Measurements from ENCODE around the gene ALG10.
"Not testable (repeated sequence)": the region's sequence is repeated elsewhere in the genome, so short reads cannot be mapped to it uniquely, and the experiment has no call there.

The ALG10 gene

DNA sequence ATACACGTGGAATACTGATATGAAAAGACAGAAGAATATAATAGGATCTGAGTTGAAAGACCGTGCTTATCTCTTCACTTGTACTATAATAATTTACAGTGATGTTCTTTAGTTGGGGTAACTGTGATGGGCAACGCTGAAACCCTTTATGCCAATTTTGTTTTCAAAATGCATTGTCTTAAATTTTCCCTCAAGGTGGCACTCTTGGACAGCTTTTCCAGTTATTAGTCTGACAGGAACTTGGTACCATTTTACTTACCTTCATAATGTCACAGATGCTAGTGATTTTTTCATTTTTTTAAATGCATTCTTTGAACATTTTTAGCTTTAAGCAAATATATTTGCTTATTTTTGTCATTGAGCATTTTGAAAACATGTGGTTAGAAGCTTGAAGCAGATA, 16.1 kb downstream of the ALG10 start:
- not testable (repeated sequence) for H3K9ac ChIP-seq (ENCODE audit: low read depth, low read length, poor library complexity); H3K9me3 ChIP-seq (replicated peaks in 1 of 2; ENCODE audit: control insufficient read depth in 2 of 2, insufficient read depth in 1 of 2, low read depth in 1 of 2, low read length in 2 of 2); H4K8ac ChIP-seq (ENCODE audit: low read depth, low read length); H2AK5ac ChIP-seq (ENCODE audit: low read depth, low read length); H3K36me3 ChIP-seq (replicated peaks in 1 of 2; ENCODE audit: control insufficient read depth in 2 of 2, insufficient read depth in 2 of 2, low read length in 2 of 2); H3K4me1 ChIP-seq (ENCODE audit: control insufficient read depth in 2 of 2, insufficient read depth in 1 of 2, low read depth in 1 of 2, low read length in 2 of 2); H3K14ac ChIP-seq (ENCODE audit: low read length); H2BK5ac ChIP-seq (ENCODE audit: low read length); H2BK15ac ChIP-seq (ENCODE audit: low read length); H2BK120ac ChIP-seq (ENCODE audit: low read depth, low read length); H3K4me2 ChIP-seq (ENCODE audit: insufficient read depth, low read length, poor library complexity, severe bottlenecking); H4K91ac ChIP-seq (ENCODE audit: low read depth, low read length, poor library complexity); H3K27ac ChIP-seq (replicated peaks; ENCODE audit: low read length); H3K18ac ChIP-seq (ENCODE audit: low read length); H3K4me3 ChIP-seq (ENCODE audit: low read length in 2 of 2); H2AFZ ChIP-seq (ENCODE audit: low read length); H3K4ac ChIP-seq (ENCODE audit: low read length); H2BK12ac ChIP-seq (ENCODE audit: low read length); H3K27me3 ChIP-seq (ENCODE audit: control insufficient read depth in 3 of 3, insufficient read depth in 3 of 3, low read depth in 1 of 3, low read length in 3 of 3); DNase-seq (ENCODE audit: low spot score); H3K23ac ChIP-seq (ENCODE audit: low read depth, low read length, poor library complexity); H3K79me1 ChIP-seq (ENCODE audit: low read depth, low read length)
- no CpG with 5 or more reads among the region's 3 CpGs for WGBS, 2 donors (ENCODE audit: extremely low coverage in 2 of 2, insufficient read length in 2 of 2, insufficient replicate concordance in 1 of 2)

DNA sequence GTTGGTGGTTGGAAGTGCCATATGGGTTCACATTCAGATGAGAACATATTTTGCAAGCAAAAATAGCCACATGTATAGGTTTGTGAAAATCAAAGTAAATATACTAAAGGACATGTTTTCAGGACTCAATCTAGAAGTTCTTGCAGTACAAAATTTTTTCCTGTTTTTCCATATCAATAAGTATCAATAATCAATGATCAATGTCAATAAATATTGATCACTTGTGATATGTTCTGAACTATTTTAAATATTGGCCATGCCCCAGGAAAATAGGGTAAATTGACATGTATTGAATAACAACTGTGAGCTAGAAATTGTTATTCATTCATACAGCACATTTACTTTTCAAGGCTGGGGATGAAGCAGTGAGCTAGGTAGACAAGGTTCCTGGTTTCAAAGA, 24.3 kb downstream of the ALG10 start:
- Histone ChIP-seq H3K9me3 (replicated peaks in 1 of 2; ENCODE audit: control insufficient read depth in 2 of 2, insufficient read depth in 1 of 2, low read depth in 1 of 2, low read length in 2 of 2) (peaks cover 0 to 6% of the 10 kb centered on the region in 2 donors), H2BK15ac (ENCODE audit: low read length) (no peak overlapping the region), H2BK120ac (ENCODE audit: low read depth, low read length) (no peak overlapping the region), H3K36me3 (replicated peaks in 1 of 2; ENCODE audit: control insufficient read depth in 2 of 2, insufficient read depth in 2 of 2, low read length in 2 of 2) (no peaks in the 10 kb centered on the region), H3K27me3 (ENCODE audit: control insufficient read depth in 3 of 3, insufficient read depth in 3 of 3, low read depth in 1 of 3, low read length in 3 of 3) (no peaks in the 10 kb centered on the region), H3K4me2 (ENCODE audit: insufficient read depth, low read length, poor library complexity, severe bottlenecking) (no peak overlapping the region), H2BK5ac (ENCODE audit: low read length) (no peak overlapping the region), H3K14ac (ENCODE audit: low read length) (no peak overlapping the region), H3K9ac (ENCODE audit: low read depth, low read length, poor library complexity) (no peak overlapping the region), H3K4ac (ENCODE audit: low read length) (no peak overlapping the region), H3K27ac (replicated peaks; ENCODE audit: low read length) (no peak overlapping the region), H3K4me1 (ENCODE audit: control insufficient read depth in 2 of 2, insufficient read depth in 1 of 2, low read depth in 1 of 2, low read length in 2 of 2) (no peaks in the 10 kb centered on the region), H3K23ac (ENCODE audit: low read depth, low read length, poor library complexity) (no peak overlapping the region), H3K18ac (ENCODE audit: low read length) (no peak overlapping the region), H4K91ac (ENCODE audit: low read depth, low read length, poor library complexity) (no peak overlapping the region), H3K79me1 (ENCODE audit: low read depth, low read length) (no peaks in the 10 kb centered on the region), H3K4me3 (ENCODE audit: low read length in 2 of 2) (no peak overlapping the region), H2AK5ac (ENCODE audit: low read depth, low read length) (no peak overlapping the region), H4K8ac (ENCODE audit: low read depth, low read length) (no peak overlapping the region), H2BK12ac (ENCODE audit: low read length) (no peak overlapping the region), H2AFZ (ENCODE audit: low read length) (no peak overlapping the region)
- no peak for DNase-seq (ENCODE audit: low spot score)

DNA sequence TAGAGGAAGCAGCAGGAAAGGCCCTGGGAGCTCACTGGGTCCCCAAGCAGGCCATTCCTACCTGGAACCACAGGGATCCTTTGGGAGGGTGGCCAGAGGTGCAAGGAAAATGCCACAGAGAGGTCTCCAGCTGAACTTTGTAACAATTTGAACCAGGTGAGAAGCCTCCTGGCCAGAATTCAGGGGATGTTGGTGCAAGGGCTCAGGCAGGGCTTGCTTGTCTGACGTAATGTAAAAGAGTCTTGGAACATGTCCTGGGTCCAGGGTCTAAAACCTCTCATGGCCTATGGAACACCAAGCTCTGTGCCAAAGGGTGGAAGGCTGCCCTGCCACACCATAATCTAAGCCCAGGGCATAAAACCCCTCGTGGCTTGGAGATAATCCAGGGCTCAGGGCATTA, 25.6 kb downstream of the ALG10 start:
- H3K23ac ChIP-seq (ENCODE audit: low read depth, low read length, poor library complexity); H4K91ac ChIP-seq (ENCODE audit: low read depth, low read length, poor library complexity); H4K8ac ChIP-seq (ENCODE audit: low read depth, low read length); H2BK120ac ChIP-seq (ENCODE audit: low read depth, low read length); H3K36me3 ChIP-seq (replicated peaks in 1 of 2; ENCODE audit: control insufficient read depth in 2 of 2, insufficient read depth in 2 of 2, low read length in 2 of 2); H3K4me3 ChIP-seq (ENCODE audit: low read length in 2 of 2); DNase-seq (ENCODE audit: low spot score); H3K4me1 ChIP-seq (ENCODE audit: control insufficient read depth in 2 of 2, insufficient read depth in 1 of 2, low read depth in 1 of 2, low read length in 2 of 2); H3K79me1 ChIP-seq (ENCODE audit: low read depth, low read length); H3K27ac ChIP-seq (replicated peaks; ENCODE audit: low read length); H2AFZ ChIP-seq (ENCODE audit: low read length); H3K27me3 ChIP-seq (ENCODE audit: control insufficient read depth in 3 of 3, insufficient read depth in 3 of 3, low read depth in 1 of 3, low read length in 3 of 3); H2BK5ac ChIP-seq (ENCODE audit: low read length); H3K18ac ChIP-seq (ENCODE audit: low read length); H3K4me2 ChIP-seq (ENCODE audit: insufficient read depth, low read length, poor library complexity, severe bottlenecking); H2BK15ac ChIP-seq (ENCODE audit: low read length); H2AK5ac ChIP-seq (ENCODE audit: low read depth, low read length); H3K9me3 ChIP-seq (replicated peaks in 1 of 2; ENCODE audit: control insufficient read depth in 2 of 2, insufficient read depth in 1 of 2, low read depth in 1 of 2, low read length in 2 of 2); H3K14ac ChIP-seq (ENCODE audit: low read length); H2BK12ac ChIP-seq (ENCODE audit: low read length); H3K9ac ChIP-seq (ENCODE audit: low read depth, low read length, poor library complexity); H3K4ac ChIP-seq (ENCODE audit: low read length): not testable (repeated sequence)
- no CpG with 5 or more reads among the region's 2 CpGs for WGBS, 2 donors (ENCODE audit: extremely low coverage in 2 of 2, insufficient read length in 2 of 2, insufficient replicate concordance in 1 of 2)

DNA sequence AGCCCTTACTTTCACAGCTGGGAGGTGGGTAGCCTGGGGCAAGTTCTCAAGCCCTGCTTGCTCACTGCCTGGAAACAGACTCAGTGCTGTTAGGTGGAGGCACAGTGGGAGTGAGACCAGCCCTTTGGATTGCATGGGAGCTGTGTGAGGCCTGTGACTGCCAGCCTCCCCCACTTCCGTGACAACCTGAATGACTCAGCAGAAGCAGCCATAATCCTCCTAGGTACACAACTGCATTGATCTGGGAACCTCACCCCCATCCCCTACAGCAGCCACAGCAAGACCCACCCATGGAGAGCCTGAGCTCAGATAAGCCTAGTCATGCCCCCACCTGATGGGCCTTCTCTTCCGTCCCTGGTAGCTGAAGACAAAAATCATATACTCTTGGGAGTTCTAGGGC, 26.4 kb downstream of the ALG10 start:
- no peak overlapping the region for H4K8ac ChIP-seq (ENCODE audit: low read depth, low read length)
- no CpG with 5 or more reads among the region's 2 CpGs for WGBS, 2 donors (ENCODE audit: extremely low coverage in 2 of 2, insufficient read length in 2 of 2, insufficient replicate concordance in 1 of 2)
- H3K9me3 ChIP-seq (replicated peaks in 1 of 2; ENCODE audit: control insufficient read depth in 2 of 2, insufficient read depth in 1 of 2, low read depth in 1 of 2, low read length in 2 of 2) = peaks cover 0 to 6% of the 10 kb centered on the region in 2 donors

More for the DNA sequence above, 26.4 kb downstream of the ALG10 start:
- Histone ChIP-seq H2AK5ac (ENCODE audit: low read depth, low read length) (no peak overlapping the region), H3K4me2 (ENCODE audit: insufficient read depth, low read length, poor library complexity, severe bottlenecking) (no peak overlapping the region), H3K36me3 (replicated peaks in 1 of 2; ENCODE audit: control insufficient read depth in 2 of 2, insufficient read depth in 2 of 2, low read length in 2 of 2) (no peaks in the 10 kb centered on the region), H3K27me3 (ENCODE audit: control insufficient read depth in 3 of 3, insufficient read depth in 3 of 3, low read depth in 1 of 3, low read length in 3 of 3) (no peaks in the 10 kb centered on the region), H3K4me3 (ENCODE audit: low read length in 2 of 2) (no peak overlapping the region), H2BK15ac (ENCODE audit: low read length) (no peak overlapping the region), H3K9ac (ENCODE audit: low read depth, low read length, poor library complexity) (no peak overlapping the region), H2BK120ac (ENCODE audit: low read depth, low read length) (no peak overlapping the region), H3K23ac (ENCODE audit: low read depth, low read length, poor library complexity) (no peak overlapping the region), H3K79me1 (ENCODE audit: low read depth, low read length) (no peaks in the 10 kb centered on the region), H2BK12ac (ENCODE audit: low read length) (no peak overlapping the region), H3K4me1 (ENCODE audit: control insufficient read depth in 2 of 2, insufficient read depth in 1 of 2, low read depth in 1 of 2, low read length in 2 of 2) (no peaks in the 10 kb centered on the region), H3K27ac (replicated peaks; ENCODE audit: low read length) (no peak overlapping the region), H2BK5ac (ENCODE audit: low read length) (no peak overlapping the region), H4K91ac (ENCODE audit: low read depth, low read length, poor library complexity) (no peak overlapping the region), H3K4ac (ENCODE audit: low read length) (no peak overlapping the region), H2AFZ (ENCODE audit: low read length) (no peak overlapping the region), H3K14ac (ENCODE audit: low read length) (no peak overlapping the region), H3K18ac (ENCODE audit: low read length) (no peak overlapping the region)
- DNase-seq (ENCODE audit: low spot score) = no peak
